Esophagus muscularis mucosa (tissue), 4 donors: ENCODE data around the gene ATP2B2. TPM values are rescaled to one million over a fixed set of nuclear protein-coding genes. Genes with fewer than 3 reads are reported as not detected.

Experiments used
- DNase-seq: peaks from one replicate; pipeline ENCODE4 v3.0.0-alpha.2; 2017; ENCODE audit errors: extremely low spot score
- H3K27ac ChIP-seq, 4 donors: fragments of 200-600 bp; sonication (generic); replicated peaks in 1 of 4; 1 replicate in 3 of 4; 2 replicates in 1 of 4; pipeline ENCODE4 v1.5.1; 2016 to 2019; ENCODE audit warnings: mild to moderate bottlenecking in 1 of 4
- H3K27me3 ChIP-seq, 4 donors: fragments of 200-600 bp; sonication (generic); one replicate each; pipeline versions ENCODE4 v1.5.1 to v1.6.0; 2016 to 2019
- H3K36me3 ChIP-seq, 4 donors: fragments of 200-600 bp; sonication (generic); one replicate each; pipeline ENCODE4 v1.5.1; 2016 to 2019
- H3K4me1 ChIP-seq, 4 donors: fragments of 200-600 bp; sonication (generic); one replicate each; pipeline ENCODE4 v1.5.1; 2016 to 2019
- H3K4me3 ChIP-seq, 4 donors: fragments of 200-600 bp; sonication (generic); 1 replicate in 2 of 4; 2 replicates in 2 of 4; pipeline ENCODE4 v1.5.1; 2016 to 2019; ENCODE audit warnings: mild to moderate bottlenecking in 4 of 4, moderate library complexity in 1 of 4
- H3K9me3 ChIP-seq, 4 donors: fragments of 200-600 bp; sonication (generic); 1 replicate in 3 of 4; 2 replicates in 1 of 4; pipeline ENCODE4 v1.5.1; 2016 to 2019
- EP300 ChIP-seq: sonication (generic); formaldehyde crosslinking; IDR thresholded peaks from one replicate; pipeline ENCODE4 v1.6.1; 2017; ENCODE audit warnings: antibody characterized with exemption
- POLR2A ChIP-seq: fragments of 450-650 bp; IDR thresholded peaks from one replicate; pipeline ENCODE4 v1.6.1; 2017; ENCODE audit warnings: antibody characterized with exemption, moderate library complexity, mild to moderate bottlenecking, low read depth
- POLR2AphosphoS5 ChIP-seq, 2 donors: sonication (generic); formaldehyde crosslinking; IDR thresholded peaks; one replicate each; pipeline ENCODE4 v1.6.1; 2017; ENCODE audit warnings: antibody characterized with exemption in 2 of 2
- WGBS: methylation state at CpG from one replicate; pipeline ENCODE4 v1.1.5; 2018; 5-methylcytosine and 5-hydroxymethylcytosine counted together
- intact Hi-C: fragments of 100-400 bp; cut with DNase I; formaldehyde crosslinking; loops from one replicate; pipeline ENCODE4 v1.15.1; 2023
- total RNA-seq, 4 donors: library from RNA; depleted of rRNA; stranded (reverse); fragments of >200 nt; gene quantifications; one replicate each; pipeline versions ENCODE4 v1.1.0 to v1.2.1, GENCODE V29; 2016
- TF ChIP-seq, protein P1 (sequence below), 3 experiments: fragments of 200-600 bp in 2 of 3; fragments of 450-650 bp in 1 of 3; sonication (generic) in 2 of 3; IDR thresholded peaks; one replicate each; pipeline ENCODE4 v1.5.1; 2017 to 2019; ENCODE audit warnings: antibody characterized with exemption in 3 of 3, mild to moderate bottlenecking in 2 of 3, moderate library complexity in 1 of 3

ATP2B2 gene
- total RNA-seq, 4 donors from 2014 or later, result under 0.01 to 0.75 (median 0.39) TPM

DNA sequence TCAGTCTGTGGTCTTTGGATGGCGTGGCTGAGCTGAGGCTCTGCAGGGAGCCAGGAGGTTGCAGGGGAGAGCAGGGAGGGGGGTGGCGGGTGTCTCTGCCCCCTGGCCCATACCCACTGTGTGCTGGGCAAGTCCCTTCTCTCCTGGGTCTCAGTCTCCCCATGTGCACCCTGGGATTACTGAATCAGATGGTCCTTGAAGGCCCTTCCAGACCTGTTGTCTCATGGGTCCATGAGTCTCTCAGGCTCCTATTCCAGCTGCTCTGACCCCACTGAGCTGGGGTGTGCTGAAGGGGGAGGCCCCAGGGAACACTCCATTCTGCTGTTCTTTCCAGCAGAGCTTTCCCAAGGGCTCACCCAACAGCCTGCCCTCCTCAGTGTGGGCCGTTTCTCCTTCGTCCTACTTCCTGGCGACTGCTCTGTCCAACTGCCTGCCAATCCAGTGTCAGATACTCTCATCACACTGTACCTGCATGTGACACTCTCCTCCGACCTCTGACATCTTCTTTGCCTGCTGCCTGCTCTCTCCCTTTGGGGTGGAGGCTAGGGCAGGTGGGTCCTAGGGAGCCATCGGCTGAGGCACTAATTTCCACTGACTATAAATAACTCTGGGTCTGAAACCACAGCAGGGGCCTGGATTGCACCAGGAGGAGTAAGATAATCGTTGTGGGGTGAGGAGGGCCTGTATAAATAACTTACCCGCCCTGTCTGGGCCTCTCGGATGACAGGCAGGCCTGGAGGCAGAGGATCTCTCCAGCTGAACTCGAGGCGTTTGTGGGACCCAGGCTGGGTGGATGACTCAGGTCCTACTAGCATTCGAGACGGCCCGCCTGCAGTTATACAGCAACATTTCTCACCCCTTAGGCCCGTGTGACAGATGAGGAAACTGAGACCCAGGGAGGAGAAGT is 67.1 kb downstream of the ATP2B2 start:
- H3K9me3 ChIP-seq, result peaks cover 0 to 7% (median 0%) of the 10 kb centered on the region in 4 donors
- TF ChIP-seq, protein P1, sequence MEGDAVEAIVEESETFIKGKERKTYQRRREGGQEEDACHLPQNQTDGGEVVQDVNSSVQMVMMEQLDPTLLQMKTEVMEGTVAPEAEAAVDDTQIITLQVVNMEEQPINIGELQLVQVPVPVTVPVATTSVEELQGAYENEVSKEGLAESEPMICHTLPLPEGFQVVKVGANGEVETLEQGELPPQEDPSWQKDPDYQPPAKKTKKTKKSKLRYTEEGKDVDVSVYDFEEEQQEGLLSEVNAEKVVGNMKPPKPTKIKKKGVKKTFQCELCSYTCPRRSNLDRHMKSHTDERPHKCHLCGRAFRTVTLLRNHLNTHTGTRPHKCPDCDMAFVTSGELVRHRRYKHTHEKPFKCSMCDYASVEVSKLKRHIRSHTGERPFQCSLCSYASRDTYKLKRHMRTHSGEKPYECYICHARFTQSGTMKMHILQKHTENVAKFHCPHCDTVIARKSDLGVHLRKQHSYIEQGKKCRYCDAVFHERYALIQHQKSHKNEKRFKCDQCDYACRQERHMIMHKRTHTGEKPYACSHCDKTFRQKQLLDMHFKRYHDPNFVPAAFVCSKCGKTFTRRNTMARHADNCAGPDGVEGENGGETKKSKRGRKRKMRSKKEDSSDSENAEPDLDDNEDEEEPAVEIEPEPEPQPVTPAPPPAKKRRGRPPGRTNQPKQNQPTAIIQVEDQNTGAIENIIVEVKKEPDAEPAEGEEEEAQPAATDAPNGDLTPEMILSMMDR (IDR thresholded peaks at IDR 0.05), result no peak
- TF ChIP-seq EP300 (no peak), POLR2AphosphoS5 (IDR thresholded peaks at IDR 0.05) (no peak), POLR2A (no peak)
- no peaks in the 10 kb centered on the region for H3K36me3 ChIP-seq
- intact Hi-C loops, result no loop called here
- no peaks in the 10 kb centered on the region for H3K27me3 ChIP-seq
- no peaks in the 10 kb centered on the region for H3K4me1 ChIP-seq
- no peak overlapping the region for H3K27ac ChIP-seq
- no peak for DNase-seq
- H3K4me3 ChIP-seq, result no peak overlapping the region
- whole genome bisulfite sequencing, result 67% methylated on average over 11 of the region's 16 CpGs

- Histone ChIP-seq H3K36me3 (no peaks in the 10 kb centered on the region), H3K27ac (no peak overlapping the region), H3K27me3 (no peaks in the 10 kb centered on the region), H3K4me3 (no peak overlapping the region), H3K9me3 (peaks cover 0 to 7% (median 0%) of the 10 kb centered on the region in 4 donors), H3K4me1 (no peaks in the 10 kb centered on the region)
- 66% methylated on average over 5 of the region's 7 CpGs for WGBS
- intact Hi-C loops, result no loop called here
- TF ChIP-seq EP300 (no peak), POLR2AphosphoS5 (IDR thresholded peaks at IDR 0.05) (no peak), POLR2A (no peak)
- TF ChIP-seq, protein P1 (IDR thresholded peaks at IDR 0.05), result no peak
- DNase-seq, result no peak
Measured at GRCh38 chr3:10437272-10437994, 68.0 kb downstream of the ATP2B2 start.

GRCh38 chr3:10435850-10436249 is 69.5 kb downstream of the ATP2B2 start:
- peaks cover 0 to 7% (median 0%) of the 10 kb centered on the region in 4 donors for H3K9me3 ChIP-seq

DNA sequence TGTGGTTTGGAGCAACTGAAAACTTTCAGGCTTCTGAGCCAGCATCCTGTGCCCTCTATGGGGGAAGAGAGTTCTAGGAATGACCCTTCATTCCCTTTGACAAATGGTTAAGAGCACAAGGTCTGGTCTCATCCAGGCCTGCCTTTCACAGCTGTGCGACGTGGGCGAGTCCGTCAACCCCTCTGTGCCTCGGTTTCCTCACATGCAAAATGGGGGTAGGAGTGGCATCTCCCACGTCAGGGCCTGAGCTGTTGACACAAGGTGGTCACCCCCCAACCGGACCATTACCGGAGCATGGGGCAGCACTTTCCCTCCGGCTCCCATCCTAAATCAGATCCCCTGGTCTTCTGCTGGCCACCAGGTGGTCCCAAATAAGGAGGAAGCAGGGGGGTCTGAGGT is 70.4 kb downstream of the ATP2B2 start:
- H3K36me3 ChIP-seq, result no peaks in the 10 kb centered on the region
- H3K4me3 ChIP-seq, result no peak overlapping the region
- peaks cover 0 to 7% (median 0%) of the 10 kb centered on the region in 4 donors for H3K9me3 ChIP-seq
- WGBS, result 76% methylated on average over 6 of the region's 9 CpGs
- TF ChIP-seq POLR2AphosphoS5 (IDR thresholded peaks at IDR 0.05) (no peak), EP300 (no peak), POLR2A (no peak)
- TF ChIP-seq, protein P1 (IDR thresholded peaks at IDR 0.05), result no peak
- H3K4me1 ChIP-seq, result no peaks in the 10 kb centered on the region
- intact Hi-C loops, result no loop called here
- no peak overlapping the region for H3K27ac ChIP-seq
- no peaks in the 10 kb centered on the region for H3K27me3 ChIP-seq
- no peak for DNase-seq

More at GRCh38 chr3:10435850-10436249, 69.5 kb downstream of the ATP2B2 start:
- H3K27ac ChIP-seq, result no peak overlapping the region
- no peak overlapping the region for H3K4me3 ChIP-seq
- TF ChIP-seq EP300 (no peak), POLR2A (no peak), POLR2AphosphoS5 (IDR thresholded peaks at IDR 0.05) (no peak)
- TF ChIP-seq, protein P1 (IDR thresholded peaks at IDR 0.05), result no peak
- no peaks in the 10 kb centered on the region for H3K4me1 ChIP-seq
- intact Hi-C loops, result no loop called here
- WGBS, result 77% methylated on average over 3 of the region's 3 CpGs
- no peaks in the 10 kb centered on the region for H3K36me3 ChIP-seq
- no peaks in the 10 kb centered on the region for H3K27me3 ChIP-seq
- no peak for DNase-seq
